Lung microvascular endothelial cell (primary cell): ENCODE data around the gene BORA. TPM values are rescaled to one million over a fixed set of nuclear protein-coding genes. Genes with fewer than 3 reads are reported as not detected.
"Not testable (repeated sequence)": the region's sequence is repeated elsewhere in the genome, so short reads cannot be mapped to it uniquely, and the experiment has no call there.

ENCODE experiments used
- DNase-seq, 2 donors: peaks; one replicate each; pipeline versions ENCODE4 v3.0.0 to v3.0.0-alpha.2; 2010; ENCODE audit warnings: low read depth in 2 of 2
- total RNA-seq: library from RNA; depleted of rRNA; stranded (reverse); fragments of >200 nt; gene quantifications from 2 replicates; pipeline ENCODE4 v1.2.1, GENCODE V29; 2014

BORA gene
- total RNA-seq, result 2.8 and 3.7 TPM in 2 replicates

- peak; percentile 98 to 99 for DNase-seq
Observed at GRCh38 chr13:72727417-72728289, at the start of gene BORA, which contains the start of gene MZT1. Gene BORA, plus strand, starts transcription at chr13:72727923. Its CDS starts 1,018 bp downstream, at chr13:72728941. Gene MZT1, minus strand, starts transcription at chr13:72727629. Its CDS starts 27 bp downstream, at chr13:72727602.

GRCh38 chr13:72678312-72678711, 49.4 kb upstream of the BORA start:
- peak in 1 of 2 donors; percentile 38 for DNase-seq

- DNase-seq, result no peak
Observed at GRCh38 chr13:72680353-72680752, 47.4 kb upstream of the BORA start.

GRCh38 chr13:72686766-72687165, 41.0 kb upstream of the BORA start:
- DNase-seq, result peak in 1 of 2 donors; percentile 31

- no peak for DNase-seq
Observed at GRCh38 chr13:72689181-72689696, 38.5 kb upstream of the BORA start.

GRCh38 chr13:72692884-72693514, 34.7 kb upstream of the BORA start:
- DNase-seq, result no peak

GRCh38 chr13:72693832-72694231, 33.9 kb upstream of the BORA start:
- no peak for DNase-seq

- DNase-seq, result no peak
Observed at GRCh38 chr13:72694314-72694713, 33.4 kb upstream of the BORA start.

GRCh38 chr13:72696579-72696978, 31.1 kb upstream of the BORA start:
- DNase-seq, result peak; percentile 28 to 60

- no peak for DNase-seq
Observed at GRCh38 chr13:72698164-72698563, 29.6 kb upstream of the BORA start.

GRCh38 chr13:72700509-72700908, 27.2 kb upstream of the BORA start:
- no peak for DNase-seq

- DNase-seq, result peak in 1 of 2 donors; percentile 55
Observed at GRCh38 chr13:72716776-72717175, 10.9 kb upstream of the BORA start.

GRCh38 chr13:72726185-72726584, 1.5 kb upstream of the BORA start:
- DNase-seq, result not testable (repeated sequence)

- peak; percentile 12 to 55 for DNase-seq
Observed at GRCh38 chr13:72726726-72727416, 852 bp upstream of the BORA start.

GRCh38 chr13:72728290-72728605, 525 bp downstream of the BORA start:
- DNase-seq, result peak in 1 of 2 donors; percentile 1

GRCh38 chr13:72737033-72737432, 9.3 kb downstream of the BORA start:
- DNase-seq, result no peak

GRCh38 chr13:72740015-72740414, 12.3 kb downstream of the BORA start:
- no peak for DNase-seq

GRCh38 chr13:72745260-72745659, 17.5 kb downstream of the BORA start:
- no peak for DNase-seq

GRCh38 chr13:72751220-72751619, 23.5 kb downstream of the BORA start:
- DNase-seq, result no peak

- DNase-seq, result no peak
Observed at GRCh38 chr13:72754111-72754510, 26.4 kb downstream of the BORA start.

- DNase-seq, result no peak
Observed at GRCh38 chr13:72757792-72758535, 30.2 kb downstream of the BORA start.
